ENCODE measurements around the gene WFDC12.
A peak's percentile ranks its signal among the peaks of the same experiment; 100 is the strongest.

The WFDC12 gene

GRCh38 chr20:45088247-45088646 is 36.0 kb downstream of the WFDC12 start:
- TF ChIP-seq, protein P1, sequence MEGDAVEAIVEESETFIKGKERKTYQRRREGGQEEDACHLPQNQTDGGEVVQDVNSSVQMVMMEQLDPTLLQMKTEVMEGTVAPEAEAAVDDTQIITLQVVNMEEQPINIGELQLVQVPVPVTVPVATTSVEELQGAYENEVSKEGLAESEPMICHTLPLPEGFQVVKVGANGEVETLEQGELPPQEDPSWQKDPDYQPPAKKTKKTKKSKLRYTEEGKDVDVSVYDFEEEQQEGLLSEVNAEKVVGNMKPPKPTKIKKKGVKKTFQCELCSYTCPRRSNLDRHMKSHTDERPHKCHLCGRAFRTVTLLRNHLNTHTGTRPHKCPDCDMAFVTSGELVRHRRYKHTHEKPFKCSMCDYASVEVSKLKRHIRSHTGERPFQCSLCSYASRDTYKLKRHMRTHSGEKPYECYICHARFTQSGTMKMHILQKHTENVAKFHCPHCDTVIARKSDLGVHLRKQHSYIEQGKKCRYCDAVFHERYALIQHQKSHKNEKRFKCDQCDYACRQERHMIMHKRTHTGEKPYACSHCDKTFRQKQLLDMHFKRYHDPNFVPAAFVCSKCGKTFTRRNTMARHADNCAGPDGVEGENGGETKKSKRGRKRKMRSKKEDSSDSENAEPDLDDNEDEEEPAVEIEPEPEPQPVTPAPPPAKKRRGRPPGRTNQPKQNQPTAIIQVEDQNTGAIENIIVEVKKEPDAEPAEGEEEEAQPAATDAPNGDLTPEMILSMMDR (IDR thresholded peaks at IDR 0.05; ENCODE audit: control insufficient read depth, insufficient read depth, low read depth, low read length, missing control alignments), result no peak
- DNase-seq (ENCODE audit: low read depth), result peak; percentile 94
- no peak overlapping the region for H3K4me3 ChIP-seq (ENCODE audit: control insufficient read depth, low read depth, low read length)

GRCh38 chr20:45087814-45088213 is 36.5 kb downstream of the WFDC12 start:
- H3K4me3 ChIP-seq (ENCODE audit: control insufficient read depth, low read depth, low read length), result no peak overlapping the region
- DNase-seq (ENCODE audit: low read depth), result peak; percentile 57
- TF ChIP-seq, protein P1 (IDR thresholded peaks at IDR 0.05; ENCODE audit: control insufficient read depth, insufficient read depth, low read depth, low read length, missing control alignments), result no peak

- no peak overlapping the region for H3K4me3 ChIP-seq (ENCODE audit: control insufficient read depth, low read depth, low read length)
- DNase-seq (ENCODE audit: low read depth), result no peak
- TF ChIP-seq, protein P1 (IDR thresholded peaks at IDR 0.05; ENCODE audit: control insufficient read depth, insufficient read depth, low read depth, low read length, missing control alignments), result no peak
Observed at GRCh38 chr20:45087097-45087790, 37.0 kb downstream of the WFDC12 start.

DNA sequence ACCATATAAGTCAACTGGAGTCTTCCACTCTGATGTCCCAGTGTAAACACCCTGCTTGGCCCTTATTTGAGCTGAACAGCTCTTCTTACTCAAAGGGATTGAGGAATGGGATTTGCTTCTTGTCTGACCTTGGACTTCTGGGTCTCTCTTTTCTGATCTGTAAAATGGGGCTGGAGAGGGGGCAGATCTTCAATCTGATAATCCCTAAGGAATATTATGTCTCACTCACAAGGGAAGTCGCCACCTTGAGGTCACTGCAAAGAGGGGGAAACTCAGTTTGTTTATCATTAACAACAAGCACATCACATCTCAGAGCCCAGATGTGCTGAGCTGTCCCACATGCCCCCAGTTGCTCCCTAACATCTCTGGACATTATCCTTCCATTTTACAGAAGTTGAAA is 38.4 kb downstream of the WFDC12 start:
- TF ChIP-seq, protein P1 (IDR thresholded peaks at IDR 0.05; ENCODE audit: control insufficient read depth, insufficient read depth, low read depth, low read length, missing control alignments), result no peak
- H3K4me3 ChIP-seq (ENCODE audit: control insufficient read depth, low read depth, low read length), result no peak overlapping the region
- no peak for DNase-seq (ENCODE audit: low read depth)

DNA sequence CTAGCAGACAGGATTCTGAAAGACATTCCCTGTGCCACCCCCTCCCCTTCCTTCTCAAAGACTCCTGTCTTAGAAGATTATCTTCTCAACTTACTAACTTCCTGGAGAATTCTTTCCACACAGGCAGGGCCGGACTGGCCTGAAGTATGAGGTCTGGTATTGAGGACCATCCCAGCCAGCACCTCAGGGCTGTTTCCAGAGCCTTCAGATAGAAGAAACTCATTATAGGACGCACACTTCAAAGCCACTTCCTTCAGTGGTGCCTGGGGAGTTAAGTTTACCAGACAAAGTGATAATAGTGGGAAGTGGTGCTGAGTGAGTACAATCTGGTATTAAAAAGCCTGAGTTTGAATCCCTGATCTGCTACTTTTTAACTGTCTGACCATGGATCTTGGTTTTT is 39.0 kb downstream of the WFDC12 start:
- TF ChIP-seq, protein P1 (IDR thresholded peaks at IDR 0.05; ENCODE audit: control insufficient read depth, insufficient read depth, low read depth, low read length, missing control alignments), result no peak

DNA sequence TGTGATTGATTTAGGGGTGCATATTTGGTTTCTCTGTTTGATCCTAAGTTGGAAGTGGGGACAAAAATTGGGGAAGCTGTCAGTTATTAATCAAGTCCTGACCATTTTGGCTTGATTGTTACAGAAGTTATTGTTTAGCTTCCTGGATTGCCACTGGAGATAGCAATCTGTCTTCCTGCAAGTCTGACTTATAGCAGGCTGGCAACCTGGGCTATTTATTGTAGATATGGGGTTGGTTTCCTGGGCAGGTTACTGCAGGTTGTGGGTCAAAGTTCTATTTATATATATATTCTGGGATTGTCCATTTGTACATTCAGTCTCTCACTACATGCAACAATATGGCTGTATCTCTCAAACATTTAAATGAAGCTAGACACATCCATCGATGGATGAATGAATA is 41.1 kb downstream of the WFDC12 start:
- no peak for DNase-seq (ENCODE audit: low read depth)
- TF ChIP-seq, protein P1 (IDR thresholded peaks at IDR 0.05; ENCODE audit: control insufficient read depth, insufficient read depth, low read depth, low read length, missing control alignments), result no peak
- H3K4me3 ChIP-seq (ENCODE audit: control insufficient read depth, low read depth, low read length), result no peak overlapping the region

More for the DNA sequence above, 39.0 kb downstream of the WFDC12 start:
- no peak for DNase-seq (ENCODE audit: low read depth)
- H3K4me3 ChIP-seq (ENCODE audit: control insufficient read depth, low read depth, low read length), result no peak overlapping the region
